HL-60 (cell line): ENCODE measurements around the gene TMEM132D.

Source experiments
- DNase-seq, 2 experiments: peaks; one replicate each; pipeline ENCODE4 v3.0.0-alpha.2; 2010 to 2020; ENCODE audit warnings: low read depth in 1 of 2, low spot score in 1 of 2
- H3K27ac ChIP-seq: fragments of 250-450 bp; sonication (Bioruptor Pico); replicated peaks from 2 replicates; pipeline ENCODE4 v1.5.1; 2020; ENCODE audit warnings: mild to moderate bottlenecking, moderate library complexity
- H3K27me3 ChIP-seq: fragments of 250-450 bp; sonication (Bioruptor Pico); 2 replicates; pipeline ENCODE4 v1.5.1; 2021; ENCODE audit warnings: mild to moderate bottlenecking, moderate library complexity; ENCODE audit not compliant: insufficient read depth, poor library complexity, severe bottlenecking
- H3K4me3 ChIP-seq: replicated peaks from 2 replicates; pipeline ENCODE4 v1.5.1; 2011; ENCODE audit warnings: mild to moderate bottlenecking, control low read depth, low read length; ENCODE audit not compliant: insufficient read depth
- CTCF ChIP-seq: IDR thresholded peaks from one replicate; pipeline ENCODE4 v1.5.1; 2011; ENCODE audit warnings: low read length, control low read depth, inconsistent platforms; ENCODE audit not compliant: insufficient read depth
- GABPA ChIP-seq: IDR thresholded peaks from 2 replicates; pipeline ENCODE4 v1.6.1; 2012; ENCODE audit warnings: low read depth
- POLR2AphosphoS5 ChIP-seq: IDR thresholded peaks from 2 replicates; pipeline ENCODE4 v1.6.1; 2012; ENCODE audit warnings: low read depth
- REST ChIP-seq: IDR thresholded peaks from 2 replicates; pipeline ENCODE4 v1.6.1; 2012; ENCODE audit warnings: low read depth; ENCODE audit not compliant: insufficient replicate concordance
- SPI1 ChIP-seq: IDR thresholded peaks from 2 replicates; pipeline ENCODE4 v1.6.1; 2012; ENCODE audit warnings: low read depth, mild to moderate bottlenecking, borderline replicate concordance

The TMEM132D gene

GRCh38 chr12:129873111-129873832, 30.6 kb downstream of the TMEM132D start:
- H3K27ac ChIP-seq, result no peak overlapping the region
- H3K4me3 ChIP-seq, result no peak overlapping the region
- DNase-seq, result no peak
- H3K27me3 ChIP-seq, result no peaks in the 10 kb centered on the region
- TF ChIP-seq POLR2AphosphoS5, result no peak
- no peak for TF ChIP-seq CTCF
- TF ChIP-seq GABPA, result no peak
- no peak for TF ChIP-seq SPI1
- TF ChIP-seq REST, result no peak

GRCh38 chr12:129871991-129872972, 31.5 kb downstream of the TMEM132D start:
- TF ChIP-seq CTCF (no peak), GABPA (no peak), REST (no peak), SPI1 (no peak), POLR2AphosphoS5 (no peak)
- no peak for DNase-seq
- H3K27ac ChIP-seq, result no peak overlapping the region
- H3K4me3 ChIP-seq, result no peak overlapping the region
- no peaks in the 10 kb centered on the region for H3K27me3 ChIP-seq

GRCh38 chr12:129870796-129871195, 33.0 kb downstream of the TMEM132D start:
- H3K27me3 ChIP-seq, result no peaks in the 10 kb centered on the region
- DNase-seq, result no peak
- TF ChIP-seq GABPA (no peak), CTCF (no peak), POLR2AphosphoS5 (no peak), SPI1 (no peak), REST (no peak)
- no peak overlapping the region for H3K4me3 ChIP-seq
- H3K27ac ChIP-seq, result no peak overlapping the region
